ENCODE data around the gene IMPG2.
A peak's percentile ranks its signal among the peaks of the same experiment; 100 is the strongest.
"Not testable (repeated sequence)": the region's sequence is repeated elsewhere in the genome, so short reads cannot be mapped to it uniquely, and the experiment has no call there.

Gene IMPG2

GRCh38 chr3:101311676-101312075 lies 8.7 kb downstream of the IMPG2 start:
- no peak for FAIRE-seq
- TF ChIP-seq POLR2AphosphoS5 (IDR thresholded peaks at IDR 0.05; ENCODE audit: low read depth, low read length) = no peak
- TF ChIP-seq TAF1 (IDR thresholded peaks at IDR 0.05; ENCODE audit: low read depth, low read length) = no peak
- TF ChIP-seq POLR2A (IDR thresholded peaks at IDR 0.05; ENCODE audit: low read depth, low read length) = no peak
- TF ChIP-seq PAX5 (IDR thresholded peaks at IDR 0.05; ENCODE audit: insufficient read depth, low read length, severe bottlenecking) = no peak
- DNase-seq (ENCODE audit: insufficient read length, low spot score) = no peak

GRCh38 chr3:101310978-101311375 lies 9.4 kb downstream of the IMPG2 start:
- no peak for DNase-seq (ENCODE audit: insufficient read length, low spot score)
- FAIRE-seq = no peak
- TF ChIP-seq TAF1 (IDR thresholded peaks at IDR 0.05; ENCODE audit: low read depth, low read length) (no peak), POLR2AphosphoS5 (IDR thresholded peaks at IDR 0.05; ENCODE audit: low read depth, low read length) (no peak)

- not testable (repeated sequence) for FAIRE-seq
Measured at GRCh38 chr3:101308147-101308772, 12.1 kb downstream of the IMPG2 start.

GRCh38 chr3:101303836-101304235 lies 16.5 kb downstream of the IMPG2 start:
- FAIRE-seq (no peak), DNase-seq (ENCODE audit: insufficient read length, low spot score) (no peak)
- no peak for TF ChIP-seq POLR2AphosphoS5 (IDR thresholded peaks at IDR 0.05; ENCODE audit: low read depth, low read length)
- TF ChIP-seq PAX5 (IDR thresholded peaks at IDR 0.05; ENCODE audit: insufficient read depth, low read length, severe bottlenecking) = no peak
- no peak for TF ChIP-seq POLR2A (IDR thresholded peaks at IDR 0.05; ENCODE audit: low read depth, low read length)
- TF ChIP-seq TAF1 (IDR thresholded peaks at IDR 0.05; ENCODE audit: low read depth, low read length) = no peak
- TF ChIP-seq SPI1 (IDR thresholded peaks at IDR 0.05; ENCODE audit: low read depth, low read length) = no peak
- TF ChIP-seq POU2F2 (IDR thresholded peaks at IDR 0.05; ENCODE audit: low read depth, low read length) = no peak

More at GRCh38 chr3:101308147-101308772, 12.1 kb downstream of the IMPG2 start:
- not testable (repeated sequence) for DNase-seq (ENCODE audit: insufficient read length, low spot score)

GRCh38 chr3:101303089-101303731 lies 17.2 kb downstream of the IMPG2 start:
- no peak for DNase-seq (ENCODE audit: insufficient read length, low spot score)
- TF ChIP-seq POU2F2 (IDR thresholded peaks at IDR 0.05; ENCODE audit: low read depth, low read length) = no peak
- TF ChIP-seq SPI1 (IDR thresholded peaks at IDR 0.05; ENCODE audit: low read depth, low read length) = no peak
- TF ChIP-seq TAF1 (IDR thresholded peaks at IDR 0.05; ENCODE audit: low read depth, low read length) = no peak
- no peak for TF ChIP-seq POLR2A (IDR thresholded peaks at IDR 0.05; ENCODE audit: low read depth, low read length)
- no peak for TF ChIP-seq POLR2AphosphoS5 (IDR thresholded peaks at IDR 0.05; ENCODE audit: low read depth, low read length)
- no peak for TF ChIP-seq PAX5 (IDR thresholded peaks at IDR 0.05; ENCODE audit: insufficient read depth, low read length, severe bottlenecking)
- FAIRE-seq = no peak

- DNase-seq (ENCODE audit: insufficient read length, low spot score) (no peak), FAIRE-seq (no peak)
- no peak for TF ChIP-seq POU2F2 (IDR thresholded peaks at IDR 0.05; ENCODE audit: low read depth, low read length)
- TF ChIP-seq POLR2A (IDR thresholded peaks at IDR 0.05; ENCODE audit: low read depth, low read length) = no peak
- no peak for TF ChIP-seq POLR2AphosphoS5 (IDR thresholded peaks at IDR 0.05; ENCODE audit: low read depth, low read length)
- no peak for TF ChIP-seq SPI1 (IDR thresholded peaks at IDR 0.05; ENCODE audit: low read depth, low read length)
- no peak for TF ChIP-seq PAX5 (IDR thresholded peaks at IDR 0.05; ENCODE audit: insufficient read depth, low read length, severe bottlenecking)
- no peak for TF ChIP-seq TAF1 (IDR thresholded peaks at IDR 0.05; ENCODE audit: low read depth, low read length)
Measured at GRCh38 chr3:101300073-101300472, 20.3 kb downstream of the IMPG2 start.

GRCh38 chr3:101292027-101292426 lies 28.3 kb downstream of the IMPG2 start:
- TF ChIP-seq POLR2AphosphoS5 (IDR thresholded peaks at IDR 0.05; ENCODE audit: low read depth, low read length) = no peak
- TF ChIP-seq POLR2A (IDR thresholded peaks at IDR 0.05; ENCODE audit: low read depth, low read length) = no peak
- no peak for TF ChIP-seq PAX5 (IDR thresholded peaks at IDR 0.05; ENCODE audit: insufficient read depth, low read length, severe bottlenecking)
- no peak for TF ChIP-seq POU2F2 (IDR thresholded peaks at IDR 0.05; ENCODE audit: low read depth, low read length)
- no peak for TF ChIP-seq SPI1 (IDR thresholded peaks at IDR 0.05; ENCODE audit: low read depth, low read length)
- no peak for TF ChIP-seq TAF1 (IDR thresholded peaks at IDR 0.05; ENCODE audit: low read depth, low read length)
- DNase-seq (ENCODE audit: insufficient read length, low spot score) (no peak), FAIRE-seq (no peak)

- DNase-seq (ENCODE audit: insufficient read length, low spot score) (no peak), FAIRE-seq (peak; percentile 9)
- TF ChIP-seq POU2F2 (IDR thresholded peaks at IDR 0.05; ENCODE audit: low read depth, low read length) (no peak), SPI1 (IDR thresholded peaks at IDR 0.05; ENCODE audit: low read depth, low read length) (no peak), POLR2A (IDR thresholded peaks at IDR 0.05; ENCODE audit: low read depth, low read length) (no peak), TAF1 (IDR thresholded peaks at IDR 0.05; ENCODE audit: low read depth, low read length) (no peak), POLR2AphosphoS5 (IDR thresholded peaks at IDR 0.05; ENCODE audit: low read depth, low read length) (no peak), PAX5 (IDR thresholded peaks at IDR 0.05; ENCODE audit: insufficient read depth, low read length, severe bottlenecking) (no peak)
Measured at GRCh38 chr3:101288294-101288693, 32.1 kb downstream of the IMPG2 start.

- DNase-seq (ENCODE audit: insufficient read length, low spot score) (no peak), FAIRE-seq (no peak)
- TF ChIP-seq POU2F2 (IDR thresholded peaks at IDR 0.05; ENCODE audit: low read depth, low read length) (no peak), TAF1 (IDR thresholded peaks at IDR 0.05; ENCODE audit: low read depth, low read length) (no peak), POLR2A (IDR thresholded peaks at IDR 0.05; ENCODE audit: low read depth, low read length) (no peak), POLR2AphosphoS5 (IDR thresholded peaks at IDR 0.05; ENCODE audit: low read depth, low read length) (no peak), SPI1 (IDR thresholded peaks at IDR 0.05; ENCODE audit: low read depth, low read length) (no peak), PAX5 (IDR thresholded peaks at IDR 0.05; ENCODE audit: insufficient read depth, low read length, severe bottlenecking) (no peak)
Measured at GRCh38 chr3:101284757-101285156, 35.6 kb downstream of the IMPG2 start.

- FAIRE-seq (no peak), DNase-seq (ENCODE audit: insufficient read length, low spot score) (no peak)
- TF ChIP-seq POU2F2 (IDR thresholded peaks at IDR 0.05; ENCODE audit: low read depth, low read length) = no peak
Measured at GRCh38 chr3:101281521-101282030, 38.8 kb downstream of the IMPG2 start.
